GM12872 (cell line): ENCODE data around the gene HOXA13.

ENCODE experiments used
- CTCF ChIP-seq: IDR thresholded peaks from 3 replicates; pipeline ENCODE4 v1.5.1; 2011; ENCODE audit warnings: low read depth, mild to moderate bottlenecking, low read length, moderate library complexity; ENCODE audit not compliant: insufficient read depth

HOXA13 gene

GRCh38 chr7:27202018-27202861 lies 2.3 kb upstream of the HOXA13 start:
- TF ChIP-seq CTCF: no peak

- TF ChIP-seq CTCF: no peak
These were observed 1.7 kb upstream of the HOXA13 start for GRCh38 chr7:27201580-27202017.

- no peak for TF ChIP-seq CTCF
These were observed 1.1 kb upstream of the HOXA13 start for GRCh38 chr7:27200761-27201579.

GRCh38 chr7:27198871-27199801 lies 755 bp downstream of the HOXA13 start:
- no peak for TF ChIP-seq CTCF

GRCh38 chr7:27198138-27198841 lies 1.6 kb downstream of the HOXA13 start:
- no peak for TF ChIP-seq CTCF

- TF ChIP-seq CTCF: no peak
These were observed 2.5 kb downstream of the HOXA13 start for GRCh38 chr7:27197137-27198042.
